Endothelial cell (in vitro differentiated cells): ENCODE results near the gene MROH7. TPM values are rescaled to one million over a fixed set of nuclear protein-coding genes. Genes with fewer than 3 reads are reported as not detected.

Experiments
- DNase-seq: peaks from one replicate; pipeline ENCODE4 v3.0.0; 2021; ENCODE audit warnings: low spot score
- H3K27ac Mint-ChIP-seq: one replicate; pipeline ENCODE4 v1.8.0; 2021; ENCODE audit warnings: mixed read lengths, inconsistent platforms; ENCODE audit not compliant: unreplicated experiment
- H3K27me3 Mint-ChIP-seq: one replicate; pipeline ENCODE4 v1.8.0; 2021; ENCODE audit warnings: mild to moderate bottlenecking, moderate library complexity, mixed read lengths, inconsistent platforms; ENCODE audit not compliant: unreplicated experiment
- H3K36me3 Mint-ChIP-seq: one replicate; pipeline ENCODE4 v1.8.0; 2021; ENCODE audit warnings: mild to moderate bottlenecking, low read depth, mixed read lengths, inconsistent platforms; ENCODE audit not compliant: unreplicated experiment
- H3K4me1 Mint-ChIP-seq: one replicate; pipeline ENCODE4 v1.8.0; 2021; ENCODE audit warnings: mild to moderate bottlenecking, mixed read lengths, inconsistent platforms; ENCODE audit not compliant: unreplicated experiment
- H3K4me3 Mint-ChIP-seq: one replicate; pipeline ENCODE4 v1.8.0; 2021; ENCODE audit warnings: mild to moderate bottlenecking, mixed read lengths, inconsistent platforms; ENCODE audit not compliant: unreplicated experiment
- H3K9me3 Mint-ChIP-seq: one replicate; pipeline ENCODE4 v1.8.0; 2021; ENCODE audit warnings: mixed read lengths, inconsistent platforms; ENCODE audit not compliant: unreplicated experiment
- total RNA-seq: library from RNA; stranded (reverse); fragmentation: NEBNext Ultra II Directional; extraction: Animal tissue kit (Norgen Biotek cat#: 25700); gene quantifications from one replicate; pipeline ENCODE4 v1.2.1, GENCODE V29; 2021; ENCODE audit not compliant: unreplicated experiment
- TF ChIP-seq, protein P1 (sequence below): fragments of 200-600 bp; sonication (generic); IDR thresholded peaks from one replicate; pipeline ENCODE4 v1.5.0; 2021; ENCODE audit warnings: antibody characterized with exemption; ENCODE audit not compliant: unreplicated experiment

Gene MROH7
- total RNA-seq, 1 donor from 2014 or later: 3.3 TPM

DNA sequence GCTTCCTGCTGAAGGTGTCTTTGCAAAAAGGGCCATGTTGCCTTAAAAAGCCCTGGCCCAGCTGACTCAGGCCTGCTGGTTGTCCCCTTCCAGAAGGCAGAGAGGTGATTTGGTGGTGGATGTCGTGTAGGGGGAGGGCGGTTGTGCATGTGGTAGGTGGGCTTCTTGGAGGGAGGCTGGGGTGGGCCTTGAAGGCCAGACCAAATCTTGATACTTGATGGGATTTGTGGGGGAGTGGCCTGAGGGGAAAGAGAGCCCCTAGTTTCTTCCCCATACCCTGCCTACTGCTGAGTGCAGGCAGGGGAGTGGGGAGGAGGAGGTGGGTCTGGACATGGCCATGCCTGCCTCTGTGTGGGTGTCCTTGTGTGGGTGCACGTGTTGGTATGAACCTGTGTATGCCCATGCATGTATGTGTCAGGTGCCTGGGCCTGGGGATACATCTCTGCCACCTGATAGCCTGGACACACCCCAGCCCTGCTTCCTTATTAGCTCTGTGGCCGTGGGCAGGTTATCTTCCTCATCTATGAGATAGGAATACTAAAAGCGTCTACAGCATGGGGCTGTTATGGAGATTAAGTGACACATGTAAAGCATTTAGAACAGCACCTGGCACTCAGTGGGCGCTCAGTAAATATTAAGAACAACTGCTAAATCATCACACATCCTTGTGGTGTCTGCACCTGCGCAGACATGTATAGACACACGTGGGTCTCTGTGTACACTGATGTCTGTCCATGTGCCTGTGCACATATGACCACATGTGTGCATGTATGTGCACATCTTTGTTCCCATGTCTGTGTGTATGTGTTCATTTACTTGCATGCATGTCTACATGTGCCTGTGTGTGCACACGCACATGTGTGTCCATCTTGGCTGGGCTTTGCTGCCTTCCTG is 35.2 kb upstream of the MROH7 start:
- H3K27ac Mint-ChIP-seq: no peak overlapping the region
- H3K27me3 Mint-ChIP-seq: peaks cover 12% of the 10 kb centered on the region

GRCh38 chr1:54606990-54607325 is 34.6 kb upstream of the MROH7 start:
- Mint-ChIP-seq H3K4me1 (peaks cover 12% of the 10 kb centered on the region), H3K9me3 (no peaks in the 10 kb centered on the region), H3K27ac (no peak overlapping the region), H3K27me3 (peaks cover 12% of the 10 kb centered on the region), H3K4me3 (no peak overlapping the region), H3K36me3 (peaks cover 35% of the 10 kb centered on the region)
- TF ChIP-seq, protein P1, sequence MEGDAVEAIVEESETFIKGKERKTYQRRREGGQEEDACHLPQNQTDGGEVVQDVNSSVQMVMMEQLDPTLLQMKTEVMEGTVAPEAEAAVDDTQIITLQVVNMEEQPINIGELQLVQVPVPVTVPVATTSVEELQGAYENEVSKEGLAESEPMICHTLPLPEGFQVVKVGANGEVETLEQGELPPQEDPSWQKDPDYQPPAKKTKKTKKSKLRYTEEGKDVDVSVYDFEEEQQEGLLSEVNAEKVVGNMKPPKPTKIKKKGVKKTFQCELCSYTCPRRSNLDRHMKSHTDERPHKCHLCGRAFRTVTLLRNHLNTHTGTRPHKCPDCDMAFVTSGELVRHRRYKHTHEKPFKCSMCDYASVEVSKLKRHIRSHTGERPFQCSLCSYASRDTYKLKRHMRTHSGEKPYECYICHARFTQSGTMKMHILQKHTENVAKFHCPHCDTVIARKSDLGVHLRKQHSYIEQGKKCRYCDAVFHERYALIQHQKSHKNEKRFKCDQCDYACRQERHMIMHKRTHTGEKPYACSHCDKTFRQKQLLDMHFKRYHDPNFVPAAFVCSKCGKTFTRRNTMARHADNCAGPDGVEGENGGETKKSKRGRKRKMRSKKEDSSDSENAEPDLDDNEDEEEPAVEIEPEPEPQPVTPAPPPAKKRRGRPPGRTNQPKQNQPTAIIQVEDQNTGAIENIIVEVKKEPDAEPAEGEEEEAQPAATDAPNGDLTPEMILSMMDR: no peak
- DNase-seq: no peak

More for the DNA sequence above, 35.2 kb upstream of the MROH7 start:
- Mint-ChIP-seq H3K36me3 (peaks cover 36% of the 10 kb centered on the region), H3K9me3 (no peaks in the 10 kb centered on the region), H3K4me1 (peaks cover 12% of the 10 kb centered on the region), H3K4me3 (no peak overlapping the region)
- TF ChIP-seq, protein P1: no peak
- no peak for DNase-seq

GRCh38 chr1:54607821-54608565 is 33.6 kb upstream of the MROH7 start:
- Mint-ChIP-seq H3K4me3 (no peak overlapping the region), H3K4me1 (peaks cover 14% of the 10 kb centered on the region), H3K36me3 (peaks cover 32% of the 10 kb centered on the region), H3K9me3 (no peaks in the 10 kb centered on the region), H3K27me3 (peaks cover 15% of the 10 kb centered on the region), H3K27ac (no peak overlapping the region)
- DNase-seq: no peak
- TF ChIP-seq, protein P1: no peak

DNA sequence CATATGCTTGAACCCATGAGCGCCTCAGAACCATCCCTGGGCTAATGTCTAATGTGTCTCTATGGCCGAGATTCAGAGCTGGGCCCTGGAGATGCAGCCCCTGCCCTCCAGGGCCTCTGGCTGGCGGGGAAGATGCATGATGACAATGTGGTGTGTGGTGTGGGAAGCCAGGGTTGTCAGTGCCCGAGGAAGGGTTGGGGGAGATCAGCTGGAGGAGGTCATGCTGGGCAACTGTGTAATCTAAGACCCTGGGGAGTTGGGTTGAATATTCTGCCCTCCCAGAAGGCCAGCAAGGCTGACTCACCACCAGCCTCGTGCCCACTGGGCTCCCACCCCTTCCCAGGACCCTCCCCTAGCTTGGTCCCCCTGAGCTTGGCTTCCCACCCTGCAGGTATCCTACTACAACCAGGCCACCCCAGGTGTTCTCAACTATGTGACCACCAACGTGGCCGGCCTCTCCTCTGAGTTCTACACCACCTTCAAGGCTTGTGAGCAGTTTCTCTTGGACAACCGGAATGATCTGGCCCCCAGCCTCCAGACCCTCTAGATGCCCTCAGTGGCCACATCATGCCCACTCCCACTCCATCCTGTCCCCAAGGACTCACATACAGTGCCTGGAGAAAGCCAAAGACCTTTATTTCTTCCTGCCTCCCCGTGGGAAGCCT is 32.9 kb upstream of the MROH7 start:
- no peak for DNase-seq
- Mint-ChIP-seq H3K9me3 (no peaks in the 10 kb centered on the region), H3K36me3 (peaks cover 32% of the 10 kb centered on the region), H3K4me1 (peaks cover 20% of the 10 kb centered on the region), H3K27me3 (peaks cover 15% of the 10 kb centered on the region), H3K4me3 (no peak overlapping the region), H3K27ac (no peak overlapping the region)
- TF ChIP-seq, protein P1: no peak
